ENCODE results near the gene CADPS.
"Not testable (repeated sequence)": the region's sequence is repeated elsewhere in the genome, so short reads cannot be mapped to it uniquely, and the experiment has no call there.

Gene CADPS

GRCh38 chr3:62584636-62585035, 290.6 kb downstream of the CADPS start:
- Histone ChIP-seq H3K4me3 (no peak overlapping the region), H3K9ac (no peak overlapping the region), H3K9me3 (replicated peaks in 1 of 11) (peaks cover 3 to 4% (median 4%) of the 10 kb centered on the region in 11 experiments; a peak in 21 of 22 replicates), H3K36me3 (no peaks in the 10 kb centered on the region), H3K27ac (no peak overlapping the region), H3K27me3 (no peaks in the 10 kb centered on the region), H3K4me2 (no peak overlapping the region), H3K4me1 (peaks cover 0 to 7% (median 0%) of the 10 kb centered on the region in 10 experiments; a peak in 2 of 20 replicates), H4K20me1 (no peaks in the 10 kb centered on the region)
- TF ChIP-seq Cebpa-rat (IDR thresholded peaks at IDR 0.05): no peak

- no peak for TF ChIP-seq Cebpa-rat (IDR thresholded peaks at IDR 0.05)
- no peak overlapping the region for H3K27ac ChIP-seq
- H3K9ac ChIP-seq: no peak overlapping the region
- H3K9me3 ChIP-seq (replicated peaks in 1 of 11): peaks cover 4 to 20% (median 12%) of the 10 kb centered on the region in 11 experiments; a peak in 21 of 22 replicates
- no peaks in the 10 kb centered on the region for H4K20me1 ChIP-seq
- peaks cover 0 to 4% (median 0%) of the 10 kb centered on the region in 10 experiments; a peak in 2 of 20 replicates for H3K4me1 ChIP-seq
- H3K27me3 ChIP-seq: no peaks in the 10 kb centered on the region
- no peak overlapping the region for H3K4me3 ChIP-seq
- no peaks in the 10 kb centered on the region for H3K36me3 ChIP-seq
- H3K4me2 ChIP-seq: no peak overlapping the region
Measured at GRCh38 chr3:62582495-62583172, 292.6 kb downstream of the CADPS start.

- peaks cover 4 to 20% (median 12%) of the 10 kb centered on the region in 11 experiments; a peak in 21 of 22 replicates for H3K9me3 ChIP-seq (replicated peaks in 1 of 11)
- not testable (repeated sequence) for H3K27me3 ChIP-seq, H3K4me3 ChIP-seq
Measured at GRCh38 chr3:62580485-62580884, 294.7 kb downstream of the CADPS start.

GRCh38 chr3:62577153-62577552, 298.1 kb downstream of the CADPS start:
- Histone ChIP-seq H3K4me2 (no peak overlapping the region), H3K9ac (no peak overlapping the region), H3K36me3 (no peaks in the 10 kb centered on the region), H3K4me3 (no peak overlapping the region), H3K27me3 (no peaks in the 10 kb centered on the region), H3K27ac (no peak overlapping the region), H3K9me3 (replicated peaks in 1 of 11) (peaks cover 4 to 20% (median 12%) of the 10 kb centered on the region in 11 experiments; a peak in 21 of 22 replicates), H3K4me1 (no peaks in the 10 kb centered on the region; a peak in 1 of 20 replicates), H4K20me1 (no peaks in the 10 kb centered on the region)
- TF ChIP-seq Cebpa-rat (IDR thresholded peaks at IDR 0.05): 0 out of 22 replicates have a peak, but pooled peaks of 3 of the 11 experiments have one; percentile 8 to 34 (median 13)

More at GRCh38 chr3:62580485-62580884, 294.7 kb downstream of the CADPS start:
- H3K4me2 ChIP-seq, H3K36me3 ChIP-seq, H3K27ac ChIP-seq, H4K20me1 ChIP-seq, H3K9ac ChIP-seq, H3K4me1 ChIP-seq: not testable (repeated sequence)

GRCh38 chr3:62574266-62574898, 300.8 kb downstream of the CADPS start:
- H3K27ac ChIP-seq: no peak overlapping the region

GRCh38 chr3:62571916-62572315, 303.3 kb downstream of the CADPS start:
- Histone ChIP-seq H3K36me3 (no peaks in the 10 kb centered on the region), H3K9me3 (replicated peaks in 1 of 11) (no peaks in the 10 kb centered on the region), H3K27me3 (no peaks in the 10 kb centered on the region), H3K27ac (no peak overlapping the region), H3K9ac (no peak overlapping the region), H3K4me2 (no peak overlapping the region), H3K4me1 (no peaks in the 10 kb centered on the region; a peak in 1 of 20 replicates), H3K4me3 (no peak overlapping the region), H4K20me1 (no peaks in the 10 kb centered on the region)
- TF ChIP-seq Cebpa-rat (IDR thresholded peaks at IDR 0.05): no peak

More at GRCh38 chr3:62574266-62574898, 300.8 kb downstream of the CADPS start:
- Histone ChIP-seq H3K27me3 (no peaks in the 10 kb centered on the region), H3K9me3 (replicated peaks in 1 of 11) (peaks cover 0 to 13% (median 6%) of the 10 kb centered on the region in 11 experiments; a peak in 16 of 22 replicates), H3K36me3 (no peaks in the 10 kb centered on the region), H3K4me1 (no peaks in the 10 kb centered on the region; a peak in 1 of 20 replicates), H3K4me2 (no peak overlapping the region), H3K4me3 (no peak overlapping the region), H4K20me1 (no peaks in the 10 kb centered on the region), H3K9ac (no peak overlapping the region)
- no peak for TF ChIP-seq Cebpa-rat (IDR thresholded peaks at IDR 0.05)

- H3K36me3 ChIP-seq: no peaks in the 10 kb centered on the region
- no peaks in the 10 kb centered on the region for H3K9me3 ChIP-seq (replicated peaks in 1 of 11)
- H3K9ac ChIP-seq: no peak overlapping the region
- H3K27ac ChIP-seq: no peak overlapping the region
- no peak overlapping the region for H3K4me2 ChIP-seq
- H3K4me1 ChIP-seq: no peaks in the 10 kb centered on the region; a peak in 1 of 20 replicates
- no peaks in the 10 kb centered on the region for H4K20me1 ChIP-seq
- no peaks in the 10 kb centered on the region for H3K27me3 ChIP-seq
- no peak for TF ChIP-seq Cebpa-rat (IDR thresholded peaks at IDR 0.05)
- no peak overlapping the region for H3K4me3 ChIP-seq
Measured at GRCh38 chr3:62570888-62571287, 304.3 kb downstream of the CADPS start.

GRCh38 chr3:62569609-62570008, 305.6 kb downstream of the CADPS start:
- no peaks in the 10 kb centered on the region for H3K9me3 ChIP-seq (replicated peaks in 1 of 11)
- no peak for TF ChIP-seq Cebpa-rat (IDR thresholded peaks at IDR 0.05)
- no peaks in the 10 kb centered on the region for H3K27me3 ChIP-seq
- no peaks in the 10 kb centered on the region for H3K36me3 ChIP-seq
- H3K9ac ChIP-seq: no peak overlapping the region
- H3K4me3 ChIP-seq: no peak overlapping the region
- no peak overlapping the region for H3K4me2 ChIP-seq
- H3K4me1 ChIP-seq: no peaks in the 10 kb centered on the region; a peak in 1 of 20 replicates
- H3K27ac ChIP-seq: no peak overlapping the region
- no peaks in the 10 kb centered on the region for H4K20me1 ChIP-seq

GRCh38 chr3:62567097-62568021, 307.9 kb downstream of the CADPS start:
- no peaks in the 10 kb centered on the region for H4K20me1 ChIP-seq
- no peak for TF ChIP-seq Cebpa-rat (IDR thresholded peaks at IDR 0.05)
- H3K9me3 ChIP-seq (replicated peaks in 1 of 11): no peaks in the 10 kb centered on the region
- no peak overlapping the region for H3K27ac ChIP-seq
- H3K9ac ChIP-seq: no peak overlapping the region
- H3K4me3 ChIP-seq: no peak overlapping the region
- H3K4me2 ChIP-seq: no peak overlapping the region
- no peaks in the 10 kb centered on the region for H3K27me3 ChIP-seq
- H3K36me3 ChIP-seq: no peaks in the 10 kb centered on the region
- H3K4me1 ChIP-seq: no peaks in the 10 kb centered on the region
